Astrocyte (in vitro differentiated cells and primary cell): Measurements from ENCODE around the gene CBX8. TPM values are rescaled to one million over a fixed set of nuclear protein-coding genes. Genes with fewer than 3 reads are reported as not detected.

Experiments
- DNase-seq: peaks from one replicate; pipeline ENCODE4 v3.0.0-alpha.2; 2010; ENCODE audit warnings: low read depth
- FAIRE-seq: peaks from 2 replicates; lab custom pipeline; 2011; peaks lifted over from hg19 to GRCh38; lab: Jason Lieb, UNC
- H2AFZ ChIP-seq: 2 replicates; pipeline ENCODE4 v1.6.0; 2012; ENCODE audit warnings: low read depth, low read length, inconsistent platforms
- H3K27ac ChIP-seq: 2 replicates; pipeline ENCODE4 v1.5.1; 2011; ENCODE audit warnings: low read depth, low read length, inconsistent platforms
- H3K27me3 ChIP-seq: 2 replicates; pipeline ENCODE4 v1.6.0; 2011; ENCODE audit warnings: low read length, inconsistent platforms; ENCODE audit not compliant: insufficient read depth
- H3K36me3 ChIP-seq: 2 replicates; pipeline ENCODE4 v1.5.1; 2011; ENCODE audit warnings: low read length, inconsistent platforms; ENCODE audit not compliant: insufficient read depth
- H3K4me1 ChIP-seq: 2 replicates; pipeline ENCODE4 v1.5.1; 2011; ENCODE audit warnings: low read length, inconsistent platforms; ENCODE audit not compliant: insufficient read depth
- H3K4me2 ChIP-seq: 2 replicates; pipeline ENCODE4 v1.6.0; 2012; ENCODE audit warnings: low read length, inconsistent platforms
- H3K4me3 ChIP-seq: 2 replicates; pipeline ENCODE4 v1.5.1; 2011; ENCODE audit warnings: low read depth, mild to moderate bottlenecking, low read length, inconsistent platforms; ENCODE audit not compliant: insufficient read depth
- H3K79me2 ChIP-seq: 2 replicates; pipeline ENCODE4 v1.6.0; 2012; ENCODE audit warnings: mild to moderate bottlenecking, low read length, inconsistent platforms; ENCODE audit not compliant: insufficient read depth
- H3K9ac ChIP-seq: 2 replicates; pipeline ENCODE4 v1.6.0; 2012; ENCODE audit warnings: mild to moderate bottlenecking, low read length, inconsistent platforms
- H3K9me3 ChIP-seq: 2 replicates; pipeline ENCODE4 v1.5.1; 2012; ENCODE audit warnings: low read depth, mild to moderate bottlenecking, low read length, inconsistent platforms; ENCODE audit not compliant: insufficient read depth
- H4K20me1 ChIP-seq: 2 replicates; pipeline ENCODE4 v1.6.0; 2012; ENCODE audit warnings: low read length, inconsistent platforms; ENCODE audit not compliant: insufficient read depth
- H3K27ac Mint-ChIP-seq: one replicate; pipeline ENCODE4 v1.8.0; 2021; ENCODE audit warnings: mild to moderate bottlenecking, mixed read lengths; ENCODE audit not compliant: unreplicated experiment
- H3K27me3 Mint-ChIP-seq: one replicate; pipeline ENCODE4 v1.8.0; 2021; ENCODE audit warnings: low read depth, mixed read lengths; ENCODE audit not compliant: unreplicated experiment
- H3K36me3 Mint-ChIP-seq: one replicate; pipeline ENCODE4 v1.8.0; 2021; ENCODE audit warnings: low read depth, mixed read lengths; ENCODE audit not compliant: unreplicated experiment
- H3K4me1 Mint-ChIP-seq: one replicate; pipeline ENCODE4 v1.8.0; 2021; ENCODE audit warnings: low read depth, mixed read lengths; ENCODE audit not compliant: unreplicated experiment
- H3K4me3 Mint-ChIP-seq: one replicate; pipeline ENCODE4 v1.8.0; 2021; ENCODE audit warnings: mild to moderate bottlenecking, moderate library complexity, mixed read lengths; ENCODE audit not compliant: unreplicated experiment
- H3K9me3 Mint-ChIP-seq: one replicate; pipeline ENCODE4 v1.8.0; 2021; ENCODE audit warnings: mild to moderate bottlenecking, mixed read lengths; ENCODE audit not compliant: unreplicated experiment
- CTCF ChIP-seq: IDR thresholded peaks from 2 replicates; pipeline ENCODE4 v1.5.1; 2011; ENCODE audit warnings: low read depth, mild to moderate bottlenecking, inconsistent platforms, low read length, moderate library complexity; ENCODE audit not compliant: insufficient read depth
- EZH2 ChIP-seq: IDR thresholded peaks from 2 replicates; pipeline ENCODE4 v1.6.1; 2012; ENCODE audit warnings: mild to moderate bottlenecking, low read length, inconsistent platforms; ENCODE audit not compliant: insufficient read depth
- total RNA-seq: library from RNA; stranded (reverse); gene quantifications from 2 replicates; pipeline ENCODE4 v1.2.1, GENCODE V29; 2021

CBX8 gene
- total RNA-seq, 1 donor from 2014 or later, result 3.4 TPM

GRCh38 chr17:79743614-79744013, 53.3 kb downstream of the CBX8 start:
- no peaks in the 10 kb centered on the region for H3K9me3 Mint-ChIP-seq
- no peak for FAIRE-seq
- Histone ChIP-seq H3K79me2 (no peaks in the 10 kb centered on the region), H3K27ac (no peak overlapping the region), H3K4me3 (no peak overlapping the region), H3K27me3 (peaks cover 50% of the 10 kb centered on the region), H3K9ac (no peak overlapping the region), H2AFZ (no peak overlapping the region), H3K4me2 (no peak overlapping the region), H3K4me1 (peaks cover 12% of the 10 kb centered on the region), H3K9me3 (no peaks in the 10 kb centered on the region), H4K20me1 (no peaks in the 10 kb centered on the region), H3K36me3 (no peaks in the 10 kb centered on the region)
- no peaks in the 10 kb centered on the region for H3K36me3 Mint-ChIP-seq
- H3K27ac Mint-ChIP-seq, result no peak overlapping the region
- no peak overlapping the region for H3K4me3 Mint-ChIP-seq
- peaks cover 15% of the 10 kb centered on the region for H3K4me1 Mint-ChIP-seq
- no peak for DNase-seq
- TF ChIP-seq EZH2, result no peak
- TF ChIP-seq CTCF, result no peak
- peaks cover 67% of the 10 kb centered on the region for H3K27me3 Mint-ChIP-seq

GRCh38 chr17:79742951-79743476, 53.9 kb downstream of the CBX8 start:
- no peak overlapping the region for H3K4me3 Mint-ChIP-seq
- Histone ChIP-seq H3K27ac (no peak overlapping the region), H2AFZ (no peak overlapping the region), H3K9ac (no peak overlapping the region), H4K20me1 (no peaks in the 10 kb centered on the region), H3K36me3 (no peaks in the 10 kb centered on the region), H3K4me3 (no peak overlapping the region), H3K27me3 (peaks cover 44% of the 10 kb centered on the region), H3K79me2 (no peaks in the 10 kb centered on the region), H3K4me2 (no peak overlapping the region), H3K4me1 (peaks cover 12% of the 10 kb centered on the region), H3K9me3 (no peaks in the 10 kb centered on the region)
- no peaks in the 10 kb centered on the region for H3K36me3 Mint-ChIP-seq
- H3K27ac Mint-ChIP-seq, result no peak overlapping the region
- peaks cover 68% of the 10 kb centered on the region for H3K27me3 Mint-ChIP-seq
- FAIRE-seq (no peak), DNase-seq (no peak)
- peaks cover 15% of the 10 kb centered on the region for H3K4me1 Mint-ChIP-seq
- H3K9me3 Mint-ChIP-seq, result no peaks in the 10 kb centered on the region
- TF ChIP-seq EZH2 (no peak), CTCF (no peak)

GRCh38 chr17:79742589-79742918, 54.3 kb downstream of the CBX8 start:
- Mint-ChIP-seq H3K9me3 (no peaks in the 10 kb centered on the region), H3K27me3 (peaks cover 67% of the 10 kb centered on the region), H3K4me3 (no peak overlapping the region), H3K4me1 (peaks cover 12% of the 10 kb centered on the region), H3K27ac (no peak overlapping the region), H3K36me3 (no peaks in the 10 kb centered on the region)
- H3K9ac ChIP-seq, result no peak overlapping the region
- H3K9me3 ChIP-seq, result no peaks in the 10 kb centered on the region
- H3K36me3 ChIP-seq, result no peaks in the 10 kb centered on the region
- DNase-seq, result no peak
- no peak overlapping the region for H3K4me2 ChIP-seq
- H2AFZ ChIP-seq, result no peak overlapping the region
- H3K4me3 ChIP-seq, result no peak overlapping the region
- no peak overlapping the region for H3K27ac ChIP-seq
- TF ChIP-seq CTCF, result no peak
- no peak for TF ChIP-seq EZH2
- H3K27me3 ChIP-seq, result peaks cover 40% of the 10 kb centered on the region
- no peaks in the 10 kb centered on the region for H3K79me2 ChIP-seq
- no peak for FAIRE-seq
- H3K4me1 ChIP-seq, result peaks cover 8% of the 10 kb centered on the region
- no peaks in the 10 kb centered on the region for H4K20me1 ChIP-seq
